Measurements from ENCODE around the gene CENPO. TPM values are rescaled to one million over a fixed set of nuclear protein-coding genes. Genes with fewer than 3 reads are reported as not detected.

The CENPO gene
- total and polyA plus RNA-seq, 2 donors (not counting 3 experiments of a cell fraction or from before 2014, with no cell fraction given), result 26.8 to 45.3 TPM

DNA sequence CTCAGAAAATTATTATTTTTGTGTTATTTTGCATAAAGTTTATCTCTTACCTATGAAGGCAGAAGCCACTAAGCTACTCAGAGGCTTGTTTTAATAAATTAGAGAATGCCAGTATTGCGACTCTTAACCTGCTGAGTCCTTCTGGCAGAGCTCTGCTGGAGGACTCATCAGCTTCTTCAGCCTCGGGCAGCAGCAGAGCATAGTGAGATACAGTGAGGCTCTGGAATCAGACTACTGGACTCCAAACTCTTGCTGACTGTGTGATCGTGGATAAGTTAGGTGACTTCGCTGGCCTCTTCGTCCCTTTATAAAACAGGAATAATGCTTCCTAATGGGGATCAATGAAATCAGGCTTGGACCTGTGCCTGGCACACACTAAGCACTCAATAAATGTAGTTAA, 1.8 kb upstream of the CENPO start:
- no TSS peak for BruUV-seq (replicated peaks)
- Histone ChIP-seq H2AFZ (ENCODE audit: low read depth, low read length) (no peak overlapping the region), H3K9ac (replicated peaks; ENCODE audit: extremely low read depth, insufficient read depth, low read length) (no peak overlapping the region), H3K27me3 (ENCODE audit: control insufficient read depth in 2 of 2, insufficient read depth in 2 of 2, low read length in 2 of 2) (no peaks in the 10 kb centered on the region), H3K27ac (ENCODE audit: insufficient read depth, low read depth, low read length) (no peak overlapping the region), H3K4me2 (ENCODE audit: insufficient read depth, low read length) (no peak overlapping the region), H3K9me1 (replicated peaks; ENCODE audit: control insufficient read depth, extremely low read depth, insufficient read depth, low read length) (no peaks in the 10 kb centered on the region), H4K20me1 (replicated peaks; ENCODE audit: control insufficient read depth, extremely low read depth, insufficient read depth, low read length) (no peaks in the 10 kb centered on the region), H3K36me3 (ENCODE audit: control insufficient read depth in 2 of 2, extremely low read depth in 1 of 2, insufficient read depth in 2 of 2, low read length in 2 of 2) (no peaks in the 10 kb centered on the region), H3K4me3 (replicated peaks in 1 of 3; ENCODE audit: insufficient read depth in 1 of 3, low read depth in 1 of 3, low read length in 3 of 3) (no peak overlapping the region), H3K4me1 (ENCODE audit: control insufficient read depth, extremely low read depth, insufficient read depth, low read length) (peaks cover 20% of the 10 kb centered on the region), H3K79me2 (ENCODE audit: control insufficient read depth, insufficient read depth, low read length) (peaks cover 30% of the 10 kb centered on the region), H3K9me3 (replicated peaks; ENCODE audit: control insufficient read depth, insufficient read depth, low read length) (no peaks in the 10 kb centered on the region)
- no peak for TF ChIP-seq POLR2AphosphoS5 (IDR thresholded peaks at IDR 0.05; ENCODE audit: insufficient read depth, low read depth, low read length)
- no peak for TF ChIP-seq POLR2A (IDR thresholded peaks at IDR 0.05; ENCODE audit: low read depth, low read length)
- no peak for TF ChIP-seq MAX (IDR thresholded peaks at IDR 0.05; ENCODE audit: insufficient read depth, insufficient read length)
- no peak for TF ChIP-seq JUN (IDR thresholded peaks at IDR 0.05; ENCODE audit: borderline replicate concordance, insufficient read depth, insufficient read length, low read depth)
- TF ChIP-seq EZH2 (IDR thresholded peaks at IDR 0.05; ENCODE audit: borderline replicate concordance, low read depth, low read length, severe bottlenecking), result no peak
- no peak for TF ChIP-seq MYC (IDR thresholded peaks at IDR 0.05; ENCODE audit: low read depth, low read length)
- TF ChIP-seq, protein P1, sequence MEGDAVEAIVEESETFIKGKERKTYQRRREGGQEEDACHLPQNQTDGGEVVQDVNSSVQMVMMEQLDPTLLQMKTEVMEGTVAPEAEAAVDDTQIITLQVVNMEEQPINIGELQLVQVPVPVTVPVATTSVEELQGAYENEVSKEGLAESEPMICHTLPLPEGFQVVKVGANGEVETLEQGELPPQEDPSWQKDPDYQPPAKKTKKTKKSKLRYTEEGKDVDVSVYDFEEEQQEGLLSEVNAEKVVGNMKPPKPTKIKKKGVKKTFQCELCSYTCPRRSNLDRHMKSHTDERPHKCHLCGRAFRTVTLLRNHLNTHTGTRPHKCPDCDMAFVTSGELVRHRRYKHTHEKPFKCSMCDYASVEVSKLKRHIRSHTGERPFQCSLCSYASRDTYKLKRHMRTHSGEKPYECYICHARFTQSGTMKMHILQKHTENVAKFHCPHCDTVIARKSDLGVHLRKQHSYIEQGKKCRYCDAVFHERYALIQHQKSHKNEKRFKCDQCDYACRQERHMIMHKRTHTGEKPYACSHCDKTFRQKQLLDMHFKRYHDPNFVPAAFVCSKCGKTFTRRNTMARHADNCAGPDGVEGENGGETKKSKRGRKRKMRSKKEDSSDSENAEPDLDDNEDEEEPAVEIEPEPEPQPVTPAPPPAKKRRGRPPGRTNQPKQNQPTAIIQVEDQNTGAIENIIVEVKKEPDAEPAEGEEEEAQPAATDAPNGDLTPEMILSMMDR (IDR thresholded peaks at IDR 0.05; ENCODE audit: extremely low read depth in 1 of 2, insufficient read depth in 1 of 2, low read depth in 1 of 2, low read length in 2 of 2), result no peak
- TF ChIP-seq GATA2 (IDR thresholded peaks at IDR 0.05; ENCODE audit: insufficient read depth, insufficient read length, low read depth, low read length), result no peak
- TF ChIP-seq FOS (IDR thresholded peaks at IDR 0.05; ENCODE audit: borderline replicate concordance, insufficient read depth, low read length), result no peak
- DNase-seq (ENCODE audit: low read depth, low spot score) (no peak), FAIRE-seq (no peak)
- ChIA-PET POLR2A (no interaction called here), CTCF (interaction anchor here (1.2 to 3.2 kb wide), 4 partner anchors 11 to 369 kb away, joined by 4 to 43 read pairs (median 11); no protein-coding TSS in a partner anchor)
- intact Hi-C loops (cut with micrococcal nuclease), result loop anchor here (5.0 kb wide), 1 partner anchor 89 kb away; no protein-coding TSS in a partner anchor
- dilution Hi-C loops (cut with MboI; ENCODE audit: extremely low pct_ligation_motif_present, low sequenced_read_pairs), result no loop called here

All from endothelial cell of umbilical vein (primary cell).